Prostate gland (tissue), 2 donors: Measurements from ENCODE around the gene ABCA10. TPM values are rescaled to one million over a fixed set of nuclear protein-coding genes. Genes with fewer than 3 reads are reported as not detected.

ENCODE experiments used
- DNase-seq: peaks from one replicate; pipeline ENCODE4 v3.0.0-alpha.2; 2019; ENCODE audit warnings: low spot score
- H3K27ac ChIP-seq, 2 donors: fragments of 200-600 bp; sonication (generic); 2 replicates each; pipeline ENCODE4 v1.5.1; 2017 to 2019
- H3K27me3 ChIP-seq: fragments of 200-600 bp; sonication (generic); replicated peaks from 2 replicates; pipeline ENCODE4 v1.5.1; 2019; ENCODE audit not compliant: insufficient read depth
- H3K36me3 ChIP-seq, 2 donors: fragments of 200-600 bp; sonication (generic); 1 replicate in 1 of 2; 2 replicates in 1 of 2; pipeline versions ENCODE4 v1.5.1 to v1.8.1; 2017 to 2019
- H3K4me1 ChIP-seq: fragments of 200-600 bp; sonication (generic); replicated peaks from 2 replicates; pipeline ENCODE4 v1.5.1; 2019
- H3K4me3 ChIP-seq, 2 donors: fragments of 200-600 bp; sonication (generic); 2 replicates each; pipeline ENCODE4 v1.5.1; 2017 to 2019
- H3K9me3 ChIP-seq: fragments of 200-600 bp; sonication (generic); 2 replicates; pipeline ENCODE4 v1.5.1; 2017
- CTCF ChIP-seq, 4 experiments: fragments of 200-600 bp in 2 of 4; fragments of 450-650 bp in 2 of 4; sonication (generic) in 2 of 4; IDR thresholded peaks; 1 replicate in 3 of 4; 2 replicates in 1 of 4; pipeline ENCODE4 v1.5.1; 2016 to 2019; ENCODE audit warnings: antibody characterized with exemption in 4 of 4, mild to moderate bottlenecking in 2 of 4, moderate library complexity in 2 of 4
- POLR2A ChIP-seq: fragments of 450-650 bp; IDR thresholded peaks from one replicate; pipeline ENCODE4 v1.6.1; 2016; ENCODE audit warnings: antibody characterized with exemption, mild to moderate bottlenecking
- POLR2AphosphoS5 ChIP-seq: sonication (generic); formaldehyde crosslinking; IDR thresholded peaks from one replicate; pipeline ENCODE4 v1.6.1; 2017; ENCODE audit warnings: antibody characterized with exemption
- WGBS: methylation state at CpG from one replicate; pipeline ENCODE4 v1.1.5; 2018; 5-methylcytosine and 5-hydroxymethylcytosine counted together
- intact Hi-C: fragments of 100-400 bp; cut with DNase I; formaldehyde crosslinking; loops from one replicate; pipeline ENCODE4 v1.14.2; 2022
- total RNA-seq, 2 donors: library from RNA; depleted of rRNA; stranded (reverse); fragments of >200 nt; gene quantifications; one replicate each; pipeline ENCODE4 v1.1.0, GENCODE V29; 2016

Gene ABCA10
- total RNA-seq, 2 donors from 2014 or later: 0.59 to 6.6 TPM

GRCh38 chr17:69192754-69193153 lies 35.9 kb downstream of the ABCA10 start:
- no peak overlapping the region for H3K27ac ChIP-seq
- no peaks in the 10 kb centered on the region for H3K36me3 ChIP-seq
- intact Hi-C loops: no loop called here
- H3K27me3 ChIP-seq: no peaks in the 10 kb centered on the region
- TF ChIP-seq POLR2AphosphoS5 (no peak), POLR2A (no peak), CTCF (IDR thresholded peaks at IDR 0.05) (no peak)
- H3K4me1 ChIP-seq: no peaks in the 10 kb centered on the region
- H3K9me3 ChIP-seq: no peaks in the 10 kb centered on the region
- H3K4me3 ChIP-seq: no peak overlapping the region
- DNase-seq: no peak

GRCh38 chr17:69188796-69189195 lies 39.8 kb downstream of the ABCA10 start:
- Histone ChIP-seq H3K27me3 (no peaks in the 10 kb centered on the region), H3K9me3 (no peaks in the 10 kb centered on the region), H3K27ac (no peak overlapping the region), H3K36me3 (no peaks in the 10 kb centered on the region), H3K4me1 (no peaks in the 10 kb centered on the region), H3K4me3 (no peak overlapping the region)
- intact Hi-C loops: no loop called here
- DNase-seq: no peak
- no peak for TF ChIP-seq POLR2A
- TF ChIP-seq CTCF (IDR thresholded peaks at IDR 0.05): no peak
- TF ChIP-seq POLR2AphosphoS5: no peak
- WGBS: 93% methylated on average over 2 of the region's 2 CpGs

- H3K4me1 ChIP-seq: no peaks in the 10 kb centered on the region
These were observed 40.6 kb downstream of the ABCA10 start for GRCh38 chr17:69188064-69188463.

DNA sequence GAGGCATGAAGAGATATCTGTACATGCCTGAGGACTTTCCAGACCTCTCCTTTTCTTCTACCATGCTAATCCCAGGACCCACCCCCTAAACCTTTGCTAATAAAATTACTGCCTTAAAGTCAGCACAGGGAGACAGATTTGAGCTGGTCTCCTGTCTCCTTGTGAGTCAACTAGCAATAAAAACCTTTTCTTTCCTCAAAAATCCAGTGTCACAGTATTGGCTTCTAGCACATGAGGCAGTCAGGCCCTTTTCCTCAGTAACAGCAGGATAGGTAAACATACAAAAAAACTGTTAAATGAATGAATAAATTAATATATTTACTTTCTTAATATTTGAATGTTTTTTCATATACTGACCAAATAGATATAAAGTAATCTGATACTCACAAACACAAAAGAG lies 41.3 kb downstream of the ABCA10 start:
- no peak overlapping the region for H3K27ac ChIP-seq
- DNase-seq: no peak
- no peak overlapping the region for H3K4me3 ChIP-seq
- no peaks in the 10 kb centered on the region for H3K27me3 ChIP-seq
- H3K36me3 ChIP-seq: no peaks in the 10 kb centered on the region
- no peak for TF ChIP-seq CTCF (IDR thresholded peaks at IDR 0.05)
- TF ChIP-seq POLR2A: no peak
- no peak for TF ChIP-seq POLR2AphosphoS5
- intact Hi-C loops: no loop called here
- no peaks in the 10 kb centered on the region for H3K4me1 ChIP-seq
- no peaks in the 10 kb centered on the region for H3K9me3 ChIP-seq

More at GRCh38 chr17:69188064-69188463, 40.6 kb downstream of the ABCA10 start:
- Histone ChIP-seq H3K4me3 (no peak overlapping the region), H3K27ac (no peak overlapping the region), H3K36me3 (no peaks in the 10 kb centered on the region), H3K9me3 (no peaks in the 10 kb centered on the region), H3K27me3 (no peaks in the 10 kb centered on the region)
- WGBS: 74% methylated on average over 1 of the region's 1 CpG
- no peak for DNase-seq
- TF ChIP-seq CTCF (IDR thresholded peaks at IDR 0.05) (no peak), POLR2A (no peak), POLR2AphosphoS5 (no peak)
- intact Hi-C loops: no loop called here

- WGBS: 71% methylated on average over 4 of the region's 4 CpGs
- TF ChIP-seq CTCF (IDR thresholded peaks at IDR 0.05) (no peak), POLR2AphosphoS5 (no peak)
- H3K27ac ChIP-seq: no peak overlapping the region
- H3K4me1 ChIP-seq: no peaks in the 10 kb centered on the region
- no peak overlapping the region for H3K4me3 ChIP-seq
- H3K9me3 ChIP-seq: no peaks in the 10 kb centered on the region
- H3K27me3 ChIP-seq: no peaks in the 10 kb centered on the region
- intact Hi-C loops: no loop called here
- no peaks in the 10 kb centered on the region for H3K36me3 ChIP-seq
- no peak for DNase-seq
These were observed 49.2 kb downstream of the ABCA10 start for GRCh38 chr17:69179227-69179952.
